BJ (cell line): Measurements from ENCODE around the gene SOX15. TPM values are rescaled to one million over a fixed set of nuclear protein-coding genes. Genes with fewer than 3 reads are reported as not detected.
A peak's percentile ranks its signal among the peaks of the same experiment; 100 is the strongest.

Experiments used
- CTCF ChIA-PET: fragments of 350-600 bp; formaldehyde crosslinking; extraction: SDS; loops from one replicate; lab custom pipeline; 2021; ENCODE audit warnings: antibody characterized with exemption, inconsistent platforms; lab: Yijun Ruan, JAX
- POLR2A ChIA-PET: fragments of 300-600 bp; sonication (Branson Sonifier 250); formaldehyde crosslinking; extraction: SDS; loops from one replicate; lab custom pipeline; 2021; ENCODE audit warnings: antibody characterized with exemption; lab: Charles Lee
- DNase-seq: peaks from one replicate; pipeline ENCODE4 v3.0.0-alpha.2; 2011; ENCODE audit warnings: low read depth
- H3K27me3 ChIP-seq: 2 replicates; pipeline ENCODE4 v1.6.0; 2011; ENCODE audit warnings: low read length; ENCODE audit not compliant: control insufficient read depth, insufficient read depth
- H3K36me3 ChIP-seq: 2 replicates; pipeline ENCODE4 v1.5.1; 2011; ENCODE audit warnings: low read length; ENCODE audit not compliant: control insufficient read depth, insufficient read depth
- H3K4me3 ChIP-seq: 2 replicates; pipeline ENCODE4 v1.5.1; 2011; ENCODE audit warnings: low read depth, mild to moderate bottlenecking, control low read depth, low read length
- CTCF ChIP-seq: IDR thresholded peaks from 2 replicates; pipeline ENCODE4 v1.5.1; 2011; ENCODE audit warnings: low read depth, mild to moderate bottlenecking, control low read depth, inconsistent platforms, low read length, moderate library complexity; ENCODE audit not compliant: insufficient read depth
- polyA plus RNA-seq: library from polyadenylated mRNA; depleted of rRNA; stranded (reverse); fragments of >200 nt; gene quantifications from 2 replicates; pipeline ENCODE4 v1.2.3, GENCODE V29; 2011

SOX15 gene
- polyA plus RNA-seq, 1 experiment: 0.34 TPM

- H3K4me3 ChIP-seq: peak overlapping the region; percentile 22; the same call in 1 of the 2 replicates
- no peak for TF ChIP-seq CTCF
- POLR2A ChIA-PET: interaction anchor here (1.1 kb wide), 1 partner anchor 15 kb away, joined by 5 read pairs; no protein-coding TSS in a partner anchor
- peaks cover 16% of the 10 kb centered on the region for H3K36me3 ChIP-seq
- no peak for DNase-seq
- CTCF ChIA-PET: interaction anchor here (0.8 to 4.3 kb wide), 31 partner anchors 9 to 543 kb away, joined by 3 to 29 read pairs (median 6); partner anchors contain the start of genes CD68, FXR2, SENP3 and TNFSF13
- H3K27me3 ChIP-seq: no peaks in the 10 kb centered on the region
Measured at GRCh38 chr17:7588553-7589203, 1.2 kb downstream of the SOX15 start.

DNA sequence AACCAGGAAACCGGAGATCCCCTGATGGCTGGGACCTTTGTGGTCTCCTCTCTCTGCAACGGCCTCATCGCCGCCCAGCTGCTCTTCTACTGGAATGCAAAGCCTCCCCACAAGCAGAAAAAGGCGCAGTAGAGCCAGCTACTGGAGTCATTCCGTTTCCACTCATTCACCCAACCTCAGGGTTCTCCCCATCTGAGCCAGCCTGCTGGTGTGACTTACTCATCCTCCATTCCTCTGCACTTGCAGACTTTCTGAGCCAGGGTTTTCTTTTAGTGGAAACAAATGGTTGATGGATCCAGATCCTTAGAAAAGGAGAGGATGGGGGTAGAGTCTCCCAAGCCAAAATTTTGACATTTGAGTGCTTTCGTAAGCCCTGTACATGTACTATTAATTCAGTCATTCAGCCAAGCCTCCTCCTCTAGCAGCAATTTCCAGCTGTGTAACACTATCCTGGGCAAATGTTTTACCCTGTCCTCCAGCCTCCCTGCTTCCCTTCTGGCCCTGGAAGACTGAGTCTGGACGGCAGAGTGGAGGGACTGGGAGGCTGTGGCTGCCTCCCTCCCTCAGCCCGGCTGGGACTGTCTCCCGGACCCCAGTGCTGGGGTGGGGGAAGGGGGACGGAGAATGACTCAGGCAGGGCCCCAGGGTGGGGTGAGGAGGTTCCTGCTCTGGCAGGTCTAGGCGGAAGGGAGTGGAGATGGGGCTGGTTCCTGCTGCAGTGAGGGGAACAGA, 2.3 kb downstream of the SOX15 start:
- CTCF ChIA-PET: interaction anchor here (0.9 to 4.3 kb wide), 7 partner anchors 12 to 542 kb away, joined by 3 to 29 read pairs (median 4); partner anchors contain the start of gene TP53
- Histone ChIP-seq H3K4me3 (no peak overlapping the region), H3K36me3 (peaks cover 13% of the 10 kb centered on the region), H3K27me3 (no peaks in the 10 kb centered on the region)
- DNase-seq: peak; percentile 83
- peak; percentile 40 for TF ChIP-seq CTCF
- POLR2A ChIA-PET: interaction anchor here (0.6 to 0.8 kb wide), 3 partner anchors 13 to 741 kb away, joined by 3 to 10 read pairs (median 6); no protein-coding TSS in a partner anchor

DNA sequence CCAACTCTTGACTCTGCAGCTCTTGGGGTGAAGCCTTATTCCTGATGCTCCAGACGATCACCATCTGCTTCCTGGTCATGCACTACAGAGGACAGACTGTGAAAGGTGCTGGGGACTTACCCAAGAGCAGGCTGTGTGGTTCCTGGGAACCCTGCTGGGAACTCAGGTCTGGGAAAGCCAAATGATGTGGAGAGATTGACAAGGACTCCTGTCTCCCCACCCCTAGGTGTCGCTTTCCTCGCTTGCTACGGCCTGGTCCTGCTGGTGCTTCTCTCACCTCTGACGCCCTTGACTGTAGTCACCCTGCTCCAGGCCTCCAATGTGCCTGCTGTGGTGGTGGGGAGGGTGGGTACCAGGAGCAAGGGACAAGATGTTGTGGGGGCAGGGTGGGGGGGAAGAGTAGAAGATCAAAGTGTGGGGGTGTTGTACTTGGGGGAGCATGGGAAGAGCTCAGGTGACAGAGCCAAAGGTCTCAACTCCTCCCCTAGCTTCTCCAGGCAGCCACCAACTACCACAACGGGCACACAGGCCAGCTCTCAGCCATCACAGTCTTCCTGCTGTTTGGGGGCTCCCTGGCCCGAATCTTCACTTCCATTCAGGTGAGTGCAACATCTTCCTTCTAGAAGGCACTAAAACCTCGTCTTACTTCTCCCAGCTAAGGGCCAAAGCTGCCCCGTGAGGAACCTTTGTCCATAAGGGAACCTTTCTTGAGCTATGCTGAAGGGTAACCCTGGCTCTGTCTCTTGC, 3.0 kb downstream of the SOX15 start:
- no peak for DNase-seq

DNA sequence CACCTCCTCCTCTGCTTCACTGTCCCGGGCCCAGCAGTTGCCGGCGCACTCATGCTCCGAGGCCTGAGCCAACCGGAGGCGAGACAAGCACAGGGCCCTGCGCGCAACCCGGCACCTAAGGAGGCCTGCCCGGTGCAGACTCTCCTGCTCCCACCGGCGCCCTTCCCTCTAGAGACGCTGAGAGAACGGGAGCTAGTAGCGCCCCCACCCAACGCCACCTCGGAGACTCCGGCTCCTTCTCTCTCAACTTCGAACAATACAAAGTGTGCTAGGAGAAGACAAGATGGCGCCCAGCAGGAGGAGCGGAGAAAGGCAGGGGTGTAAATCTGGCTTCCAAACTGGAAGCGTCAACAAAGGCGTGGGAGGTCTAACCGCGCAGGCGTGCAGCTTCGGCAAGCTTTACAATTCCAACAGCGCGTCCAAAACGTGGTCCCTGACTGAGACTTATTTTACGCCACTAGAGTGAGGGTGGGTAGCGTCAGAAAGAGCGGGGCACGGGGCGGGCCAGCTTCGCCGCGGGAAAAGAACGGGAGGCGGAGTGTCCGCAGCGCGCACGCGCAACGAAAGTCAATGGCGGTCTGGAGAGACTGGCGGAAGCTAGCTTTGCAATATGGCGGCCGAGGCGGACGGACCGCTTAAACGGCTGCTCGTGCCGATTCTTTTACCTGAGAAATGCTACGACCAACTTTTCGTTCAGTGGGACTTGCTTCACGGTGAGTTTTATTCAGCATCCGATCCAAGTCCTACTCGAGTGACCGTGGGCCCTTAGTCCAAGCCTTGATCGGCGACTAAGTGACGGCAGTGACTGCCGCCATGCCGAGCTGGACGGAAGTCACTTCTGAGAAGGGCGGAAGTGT, 6.4 kb downstream of the SOX15 start, which contains the start of gene MPDU1:
TSS of gene MPDU1 (plus strand) at position 600 of the 857 bp plus-strand sequence. CDS start at position 611, 11 bp downstream.
- Histone ChIP-seq H3K36me3 (peaks cover 6% of the 10 kb centered on the region), H3K4me3 (peak within 1 kb of the TSS; percentile 71), H3K27me3 (no peaks in the 10 kb centered on the region)
- DNase-seq: peak; percentile 87
- POLR2A ChIA-PET: interaction anchor here (0.5 to 1.1 kb wide), 4 partner anchors 10 to 407 kb away, joined by 3 to 16 read pairs (median 5); partner anchors contain the start of gene POLR2A
- TF ChIP-seq CTCF: no peak
- CTCF ChIA-PET: interaction anchor here (0.7 to 1.7 kb wide), 6 partner anchors 9 to 104 kb away, joined by 3 to 8 read pairs (median 6); partner anchors contain the start of genes FXR2 and SENP3

More for the DNA sequence above, 3.0 kb downstream of the SOX15 start:
- ChIA-PET POLR2A (interaction anchor here (0.6 to 0.8 kb wide), 2 partner anchors 12 to 741 kb away, joined by 6 to 10 read pairs; no protein-coding TSS in a partner anchor), CTCF (interaction anchor here (0.6 to 4.3 kb wide), 8 partner anchors 12 to 541 kb away, joined by 3 to 29 read pairs (median 4); partner anchors contain the start of gene TP53)
- no peaks in the 10 kb centered on the region for H3K27me3 ChIP-seq
- no peak for TF ChIP-seq CTCF
- no peak overlapping the region for H3K4me3 ChIP-seq
- H3K36me3 ChIP-seq: peaks cover 11% of the 10 kb centered on the region
